GM12892 (cell line): Measurements from ENCODE around the gene BFSP2.

Experiments
- POLR2A ChIP-seq: IDR thresholded peaks from 2 replicates; pipeline ENCODE4 v1.6.1; 2011; ENCODE audit warnings: low read depth, low read length, control low read depth
- POLR2AphosphoS5 ChIP-seq: IDR thresholded peaks from 2 replicates; pipeline ENCODE4 v1.6.1; 2011; ENCODE audit warnings: low read depth, low read length, control low read depth

GRCh38 chr3:133472889-133473288 is 73.0 kb downstream of the BFSP2 start:
- TF ChIP-seq POLR2A: no peak
- no peak for TF ChIP-seq POLR2AphosphoS5
